ENCODE results near the gene TP53I3. TPM values are rescaled to one million over a fixed set of nuclear protein-coding genes. Genes with fewer than 3 reads are reported as not detected.

The TP53I3 gene
- total and polyA plus RNA-seq, 3 donors from 2014 or later, result 31.3 to 70.4 (median 36.5) TPM

- no peaks in the 10 kb centered on the region for H3K36me3 ChIP-seq (ENCODE audit: low read depth, missing control alignments)
- H3K4me3 ChIP-seq, result peak within 1 kb of the TSS; percentile 77 to 78
- H3K4me1 ChIP-seq, result peaks cover 11% of the 10 kb centered on the region
- 0 to 1% methylated on average over 48 to 62 of the region's 64 CpGs for WGBS, 2 donors
- peak within 1 kb of the TSS; percentile 92 to 94 for H3K27ac ChIP-seq
- peak; percentile 99 for DNase-seq
- no peaks in the 10 kb centered on the region for H3K9me3 ChIP-seq
- intact Hi-C loops (cut with DNase I; ENCODE audit: low total_unique reads), result loop anchor here (5.0 kb wide), 1 partner anchor 149 kb away; the partner anchor contains the start of gene ATAD2B
- no peaks in the 10 kb centered on the region for H3K27me3 ChIP-seq
- TF ChIP-seq POLR2A (IDR thresholded peaks at IDR 0.05), result no peak
- TF ChIP-seq CTCF (IDR thresholded peaks at IDR 0.05), result peak in 2 of 3 experiments; percentile 20 to 27
Measured at GRCh38 chr2:24075915-24076848, 8.5 kb downstream of the TP53I3 start, which contains the start of gene SF3B6. SF3B6 (minus strand) TSS chr2:24076326; CDS start chr2:24076229, 97 bp downstream.

GRCh38 chr2:24075259-24075658 lies 9.4 kb downstream of the TP53I3 start:
- Histone ChIP-seq H3K27ac (no peak overlapping the region), H3K27me3 (no peaks in the 10 kb centered on the region), H3K4me3 (peak overlapping the region in 1 of 2 donors; percentile 78), H3K4me1 (peaks cover 11% of the 10 kb centered on the region), H3K36me3 (ENCODE audit: low read depth, missing control alignments) (no peaks in the 10 kb centered on the region), H3K9me3 (no peaks in the 10 kb centered on the region)
- 43 to 56% methylated on average over 5 of the region's 5 CpGs for WGBS, 2 donors
- intact Hi-C loops (cut with DNase I; ENCODE audit: low total_unique reads), result loop anchor here (5.0 kb wide), 1 partner anchor 148 kb away; the partner anchor contains the start of gene ATAD2B
- no peak for DNase-seq
- TF ChIP-seq POLR2A (IDR thresholded peaks at IDR 0.05) (no peak), CTCF (IDR thresholded peaks at IDR 0.05) (no peak)

- Histone ChIP-seq H3K4me3 (no peak overlapping the region), H3K27ac (no peak overlapping the region), H3K4me1 (peaks cover 11% of the 10 kb centered on the region), H3K36me3 (ENCODE audit: low read depth, missing control alignments) (no peaks in the 10 kb centered on the region), H3K27me3 (no peaks in the 10 kb centered on the region), H3K9me3 (no peaks in the 10 kb centered on the region)
- TF ChIP-seq POLR2A (IDR thresholded peaks at IDR 0.05) (no peak), CTCF (IDR thresholded peaks at IDR 0.05) (no peak)
- no peak for DNase-seq
- intact Hi-C loops (cut with DNase I; ENCODE audit: low total_unique reads), result no loop called here
- WGBS, 2 donors, result 89 to 96% methylated on average over 6 of the region's 6 CpGs
Measured at GRCh38 chr2:24073816-24074215, 10.8 kb downstream of the TP53I3 start.

GRCh38 chr2:24072259-24072658 lies 12.4 kb downstream of the TP53I3 start:
- 92% methylated on average over 4 of the region's 4 CpGs for WGBS, 2 donors
- intact Hi-C loops (cut with DNase I; ENCODE audit: low total_unique reads), result no loop called here
- Histone ChIP-seq H3K27ac (no peak overlapping the region), H3K27me3 (no peaks in the 10 kb centered on the region), H3K36me3 (ENCODE audit: low read depth, missing control alignments) (no peaks in the 10 kb centered on the region), H3K9me3 (no peaks in the 10 kb centered on the region), H3K4me3 (no peak overlapping the region), H3K4me1 (peaks cover 6% of the 10 kb centered on the region)
- no peak for DNase-seq
- TF ChIP-seq POLR2A (IDR thresholded peaks at IDR 0.05) (no peak), CTCF (IDR thresholded peaks at IDR 0.05) (no peak)

Data from testis (tissue), 3 donors.